Gastrocnemius medialis (tissue), 4 donors: ENCODE results near the gene XPR1.

Experiments used
- CTCF ChIP-seq, 5 experiments: fragments of 450-650 bp in 3 of 5; fragments of 200-600 bp in 2 of 5; sonication (generic) in 2 of 5; IDR thresholded peaks in 4 of 5; conservative IDR thresholded peaks in 1 of 5; 1 replicate in 4 of 5; 2 replicates in 1 of 5; pipeline ENCODE4 v1.5.1; 2016 to 2019; ENCODE audit warnings: antibody characterized with exemption in 5 of 5, mild to moderate bottlenecking in 3 of 5, moderate library complexity in 3 of 5
- POLR2A ChIP-seq, 2 donors: fragments of 450-650 bp; IDR thresholded peaks; one replicate each; pipeline ENCODE4 v1.6.1; 2017; ENCODE audit warnings: antibody characterized with exemption in 2 of 2, mild to moderate bottlenecking in 2 of 2, moderate library complexity in 2 of 2

- no peak for TF ChIP-seq POLR2A (IDR thresholded peaks at IDR 0.05)
- TF ChIP-seq CTCF (IDR thresholded peaks at IDR 0.05 in 4 of 5, conservative IDR thresholded peaks at IDR 0.05 in 1 of 5): no peak
Observed at GRCh38 chr1:180785887-180786286, 154.1 kb downstream of the XPR1 start.
